Measurements from ENCODE around the gene MORN1. TPM values are rescaled to one million over a fixed set of nuclear protein-coding genes. Genes with fewer than 3 reads are reported as not detected.
"Not testable (repeated sequence)": the region's sequence is repeated elsewhere in the genome, so short reads cannot be mapped to it uniquely, and the experiment has no call there.

Gene MORN1
- total RNA-seq, 1 experiment from 2014 or later: 5.4 TPM

DNA sequence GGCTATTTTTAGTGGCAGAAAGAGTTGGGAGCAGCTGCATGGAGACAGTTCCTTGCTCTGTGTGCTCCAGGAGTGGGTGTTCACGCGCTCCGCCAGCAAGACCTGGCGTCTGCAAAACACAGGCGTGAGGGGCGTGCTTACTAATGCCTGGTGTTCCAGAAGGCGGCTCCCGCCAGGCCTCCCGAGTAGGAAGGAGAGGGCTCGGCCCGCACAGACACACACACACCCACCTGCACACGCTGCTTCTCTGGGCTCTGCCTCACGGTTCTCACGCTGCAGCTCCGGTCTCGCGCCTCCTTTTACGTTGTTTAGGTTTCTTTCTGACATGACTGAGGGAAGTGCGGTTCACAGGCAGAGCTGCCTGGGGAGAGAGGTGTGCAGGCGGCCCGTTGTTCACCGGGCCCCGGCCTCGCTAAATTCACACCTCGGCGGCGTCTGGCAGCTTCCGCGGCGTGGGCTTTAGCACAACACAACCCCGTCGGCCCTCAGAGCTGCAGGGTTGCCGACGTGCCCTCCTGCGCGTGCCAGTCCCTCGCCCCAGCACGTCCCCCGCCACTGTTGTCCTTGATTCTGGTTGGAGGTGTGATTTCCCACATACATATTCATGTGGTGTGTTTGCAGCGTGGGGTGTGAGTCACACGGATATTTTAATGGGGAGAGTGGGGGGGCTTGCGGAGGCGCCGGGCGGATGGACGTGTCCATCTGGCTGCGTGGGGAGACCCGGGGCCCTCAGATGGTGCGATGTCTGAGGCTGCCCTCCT, 86.3 kb downstream of the MORN1 start:
- no peak for DNase-seq (ENCODE audit: low spot score)

DNA sequence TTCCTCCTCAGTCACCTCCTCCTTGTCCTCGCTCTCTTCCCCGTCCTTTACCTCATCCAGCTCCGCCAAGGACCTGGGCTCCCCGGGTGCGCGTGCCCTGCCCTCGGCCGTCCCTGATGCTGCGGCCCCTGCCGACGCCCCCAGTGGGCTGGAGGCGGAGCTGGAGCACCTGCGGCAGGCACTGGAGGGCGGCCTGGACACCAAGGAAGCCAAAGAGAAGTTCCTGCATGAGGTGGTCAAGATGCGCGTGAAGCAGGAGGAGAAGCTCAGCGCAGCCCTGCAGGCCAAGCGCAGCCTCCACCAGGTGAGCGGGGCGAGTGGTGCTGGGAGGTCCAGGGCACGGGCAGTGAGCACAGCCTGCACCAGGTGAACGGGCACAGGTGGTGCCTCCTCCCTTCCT, 87.1 kb downstream of the MORN1 start:
- no peak for DNase-seq (ENCODE audit: low spot score)

DNA sequence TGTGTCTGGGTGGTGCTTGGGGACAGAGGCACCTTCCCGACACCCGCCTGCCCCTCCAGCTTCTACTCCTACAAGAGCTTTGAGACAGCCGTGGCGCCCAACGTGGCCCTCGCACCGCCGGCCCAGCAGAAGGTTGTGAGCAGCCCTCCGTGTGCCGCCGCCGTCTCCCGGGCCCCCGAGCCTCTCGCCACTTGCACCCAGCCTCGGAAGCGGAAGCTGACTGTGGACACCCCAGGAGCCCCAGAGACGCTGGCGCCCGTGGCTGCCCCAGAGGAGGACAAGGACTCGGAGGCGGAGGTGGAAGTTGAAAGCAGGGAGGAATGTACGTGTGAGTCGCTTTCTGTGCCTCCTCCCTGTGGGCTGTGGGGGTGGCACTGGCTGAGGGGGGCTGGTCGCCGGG, 87.6 kb downstream of the MORN1 start:
- DNase-seq (ENCODE audit: low spot score): no peak

DNA sequence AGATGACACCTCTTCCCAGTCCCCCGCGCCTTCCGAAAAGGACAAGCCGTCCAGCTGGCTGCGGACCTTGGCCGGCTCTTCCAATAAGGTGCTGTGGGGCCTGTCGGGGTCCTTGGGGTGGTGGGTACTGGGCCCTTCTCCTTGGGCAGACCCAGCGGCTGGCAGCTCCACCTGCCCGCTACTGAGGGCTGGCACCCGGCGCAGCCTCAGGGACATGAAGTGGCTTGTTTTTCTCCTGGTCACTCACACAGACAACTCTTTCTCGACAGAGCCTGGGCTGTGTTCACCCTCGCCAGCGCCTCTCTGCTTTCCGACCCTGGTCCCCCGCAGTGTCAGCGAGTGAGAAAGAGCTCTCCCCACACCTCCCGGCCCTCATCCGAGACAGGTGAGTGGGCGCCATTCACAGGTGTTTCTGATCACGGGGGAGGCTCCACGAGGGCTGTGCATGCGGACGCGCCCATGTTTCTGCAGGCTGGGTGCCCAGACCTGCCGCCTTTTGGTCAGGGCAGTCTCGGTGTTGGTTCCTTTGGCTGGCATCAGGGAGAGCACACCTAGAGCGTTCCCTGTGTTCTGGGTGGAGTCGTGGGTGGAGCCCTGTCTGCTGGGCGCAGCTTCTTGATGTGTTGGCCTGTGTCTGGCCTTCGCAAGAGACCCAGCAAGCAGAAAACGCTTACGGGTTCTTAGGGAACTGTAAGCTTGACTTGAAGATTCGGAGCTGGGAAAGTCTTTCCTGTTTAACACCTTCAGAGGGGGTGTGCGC, 88.2 kb downstream of the MORN1 start:
- DNase-seq (ENCODE audit: low spot score): no peak

DNA sequence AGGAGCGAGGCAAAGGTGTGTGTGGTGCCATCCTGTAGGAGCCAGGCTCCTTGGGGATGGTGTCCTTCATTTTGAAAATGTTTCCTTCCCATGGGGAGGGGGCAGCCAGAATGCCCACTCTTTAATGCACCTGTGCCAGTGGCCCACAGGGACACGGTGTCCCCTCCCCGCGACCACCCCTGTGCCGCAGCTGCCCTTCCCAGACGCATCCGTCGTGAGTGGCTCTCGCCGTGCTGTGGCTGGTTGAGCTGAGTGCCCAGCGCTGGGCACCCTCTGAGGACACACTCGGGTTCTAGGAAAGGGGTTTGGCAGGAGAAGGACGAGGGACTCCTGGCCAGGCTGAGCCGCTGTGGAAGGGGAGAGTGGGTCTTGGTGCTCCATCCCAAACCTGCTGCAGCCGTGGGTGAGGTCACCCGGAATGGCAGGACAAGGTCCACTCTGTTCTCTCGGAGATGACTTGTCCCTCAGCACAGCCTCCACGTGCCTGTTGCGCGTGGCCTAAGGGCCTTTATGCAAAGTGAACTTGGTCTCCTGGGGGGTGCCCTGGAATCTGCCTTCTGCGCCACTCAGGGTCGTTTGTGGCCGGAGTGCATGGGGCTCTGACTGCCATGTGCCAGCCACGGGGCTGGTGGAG, 88.9 kb downstream of the MORN1 start:
- no peak for DNase-seq (ENCODE audit: low spot score)

DNA sequence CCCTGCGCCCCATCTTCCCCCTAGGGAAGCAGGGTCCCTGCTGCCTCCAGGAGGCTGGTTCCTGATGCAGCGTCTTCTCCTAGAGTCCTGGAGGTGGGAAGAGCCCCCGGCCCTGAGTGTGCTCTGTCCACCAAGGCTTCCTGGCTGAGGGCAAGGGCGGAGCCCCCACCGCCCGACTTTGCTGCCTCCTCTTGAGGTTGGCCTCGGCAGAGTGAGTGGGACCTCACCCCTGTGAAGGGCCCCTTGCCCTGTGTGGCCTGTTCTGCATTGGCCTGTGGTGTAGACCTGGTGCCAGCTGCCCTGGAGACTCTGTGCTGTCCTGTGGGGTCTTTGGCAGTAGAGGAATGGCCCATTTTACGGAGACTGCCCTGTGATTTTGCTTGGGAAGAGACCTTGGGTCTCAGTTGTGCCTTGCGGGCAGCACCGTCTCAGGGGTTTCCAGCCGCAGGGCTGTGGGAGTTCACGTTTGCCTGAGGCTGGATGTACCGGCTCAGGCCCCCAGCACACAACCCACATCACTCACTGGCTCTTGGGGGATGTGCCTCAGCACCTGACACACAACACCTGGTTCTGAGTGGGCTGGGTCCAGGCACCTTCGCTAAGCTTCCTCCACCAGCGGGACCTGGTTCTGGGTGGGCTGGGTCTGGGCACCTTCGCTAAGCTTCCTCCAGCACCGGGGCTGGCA, 89.6 kb downstream of the MORN1 start:
- DNase-seq (ENCODE audit: low spot score): no peak

DNA sequence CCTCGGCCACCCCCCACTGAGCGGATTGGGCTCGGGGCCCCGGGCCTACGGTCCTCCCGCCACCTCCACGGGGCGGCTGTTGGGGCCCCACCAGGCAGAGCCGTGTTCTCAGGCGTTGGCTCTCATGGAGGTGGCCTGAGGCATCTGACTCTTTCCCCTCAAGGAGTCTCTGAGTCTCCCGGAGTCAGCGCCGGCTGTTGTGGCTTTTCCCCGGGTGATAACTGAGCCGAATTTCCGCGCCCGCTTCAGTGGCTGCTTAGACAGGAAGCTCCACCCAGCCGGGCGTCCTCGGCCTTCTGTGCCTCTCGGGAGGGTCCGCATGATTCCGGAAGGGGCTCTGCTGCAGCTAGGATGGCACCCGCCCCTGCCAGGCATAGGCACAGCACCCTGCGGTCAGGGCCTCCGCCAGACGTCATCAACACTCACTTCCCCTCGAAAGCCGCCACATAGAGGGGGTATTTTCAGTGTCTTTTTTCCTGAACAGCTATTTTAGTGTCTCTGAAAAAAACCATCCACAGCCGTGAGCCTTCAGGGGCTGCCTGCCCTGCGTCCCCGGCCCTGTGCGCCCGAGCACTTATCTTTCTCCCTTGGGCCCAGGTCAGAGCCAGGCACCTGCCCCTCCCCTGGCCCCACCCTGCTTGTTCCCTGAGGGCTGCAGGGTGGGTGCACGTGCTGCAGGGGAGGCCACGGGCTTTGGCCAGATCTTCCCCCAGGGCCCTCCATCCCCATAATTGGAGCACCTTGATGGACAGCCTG, 90.3 kb downstream of the MORN1 start:
- no peak for DNase-seq (ENCODE audit: low spot score)

DNA sequence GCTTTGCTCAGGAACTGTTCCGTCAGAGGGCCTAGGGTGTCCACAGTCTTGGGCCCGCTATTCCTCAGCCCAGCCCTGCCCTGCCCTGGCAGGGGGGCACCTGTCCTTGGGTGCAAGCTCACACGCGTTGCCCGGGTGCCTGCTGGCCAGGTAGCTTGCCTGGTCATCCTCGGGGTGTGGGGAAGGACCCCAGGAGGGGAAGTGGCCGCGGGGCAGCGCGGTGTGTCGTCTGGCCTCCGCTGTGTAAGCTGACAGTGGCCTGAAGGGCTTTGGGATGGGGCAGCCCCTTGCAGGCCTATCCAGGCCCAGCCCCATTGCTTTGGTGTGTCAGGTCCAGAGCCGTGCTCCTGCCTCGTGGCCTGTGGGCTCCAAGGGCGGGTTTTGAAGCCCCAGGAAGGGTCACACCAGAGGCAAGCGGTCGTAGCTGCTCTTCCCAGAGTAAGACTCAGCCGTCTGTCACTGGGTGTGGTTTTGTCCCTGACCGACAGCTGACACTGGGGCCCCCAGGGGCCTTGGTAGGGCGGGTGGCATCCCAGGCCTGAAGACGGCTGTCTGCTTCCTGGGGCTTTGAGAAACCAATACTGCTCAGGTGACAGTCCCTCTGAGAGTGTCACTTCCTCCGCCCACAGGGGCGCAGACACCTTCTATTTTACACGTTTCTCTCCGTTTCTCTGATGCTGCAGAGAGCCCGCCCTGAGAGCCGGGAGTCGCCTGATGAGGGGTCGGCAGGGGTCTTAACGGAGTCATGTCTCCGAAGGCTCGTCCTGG, 91.2 kb downstream of the MORN1 start:
- DNase-seq (ENCODE audit: low spot score): no peak

DNA sequence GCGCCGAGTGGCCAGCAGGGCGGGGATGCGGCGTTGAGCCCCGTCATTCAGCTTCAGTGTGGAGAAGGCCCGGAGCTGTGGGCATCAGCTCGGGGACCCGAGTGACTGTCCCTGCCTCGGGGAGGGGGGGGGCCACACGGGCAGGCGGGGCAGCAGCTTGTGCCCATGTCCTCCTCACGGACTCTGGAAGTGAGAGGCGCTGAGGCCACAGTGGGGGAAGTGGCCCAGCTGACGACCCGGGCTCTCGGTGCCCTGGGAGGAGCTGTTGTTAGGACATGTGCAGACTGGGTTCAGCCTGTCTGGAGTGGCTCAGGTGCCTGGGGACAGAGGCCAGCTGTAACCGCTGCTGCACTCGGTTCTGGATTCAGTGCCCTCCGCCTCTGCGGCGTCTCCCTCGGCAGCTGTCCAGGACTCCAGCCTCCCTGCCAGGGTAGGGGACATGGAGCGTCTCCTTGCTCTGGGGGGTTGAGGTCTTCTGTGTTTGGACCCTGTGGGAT, 92.2 kb downstream of the MORN1 start:
- DNase-seq (ENCODE audit: low spot score): no peak

DNA sequence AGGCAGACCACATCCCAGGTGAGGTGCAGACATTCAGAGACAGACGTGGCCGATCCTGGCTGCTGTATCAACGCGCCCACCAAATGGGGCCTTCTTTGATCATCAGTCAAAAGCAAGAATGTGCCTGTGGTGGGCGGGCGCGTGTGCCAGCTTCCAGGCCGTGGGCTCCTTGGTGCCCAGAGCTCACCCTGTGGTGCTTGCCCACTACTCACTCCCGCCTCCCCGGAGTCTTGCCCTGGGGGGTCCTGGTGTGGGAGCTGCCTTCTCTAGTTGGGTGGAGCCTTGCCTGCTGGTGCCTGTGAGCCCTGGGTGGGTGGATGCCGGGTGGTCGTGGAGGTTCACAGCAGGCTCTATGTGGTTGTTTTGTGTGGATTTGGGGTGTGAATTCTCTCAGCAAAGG, 92.7 kb downstream of the MORN1 start:
- no peak for DNase-seq (ENCODE audit: low spot score)

DNA sequence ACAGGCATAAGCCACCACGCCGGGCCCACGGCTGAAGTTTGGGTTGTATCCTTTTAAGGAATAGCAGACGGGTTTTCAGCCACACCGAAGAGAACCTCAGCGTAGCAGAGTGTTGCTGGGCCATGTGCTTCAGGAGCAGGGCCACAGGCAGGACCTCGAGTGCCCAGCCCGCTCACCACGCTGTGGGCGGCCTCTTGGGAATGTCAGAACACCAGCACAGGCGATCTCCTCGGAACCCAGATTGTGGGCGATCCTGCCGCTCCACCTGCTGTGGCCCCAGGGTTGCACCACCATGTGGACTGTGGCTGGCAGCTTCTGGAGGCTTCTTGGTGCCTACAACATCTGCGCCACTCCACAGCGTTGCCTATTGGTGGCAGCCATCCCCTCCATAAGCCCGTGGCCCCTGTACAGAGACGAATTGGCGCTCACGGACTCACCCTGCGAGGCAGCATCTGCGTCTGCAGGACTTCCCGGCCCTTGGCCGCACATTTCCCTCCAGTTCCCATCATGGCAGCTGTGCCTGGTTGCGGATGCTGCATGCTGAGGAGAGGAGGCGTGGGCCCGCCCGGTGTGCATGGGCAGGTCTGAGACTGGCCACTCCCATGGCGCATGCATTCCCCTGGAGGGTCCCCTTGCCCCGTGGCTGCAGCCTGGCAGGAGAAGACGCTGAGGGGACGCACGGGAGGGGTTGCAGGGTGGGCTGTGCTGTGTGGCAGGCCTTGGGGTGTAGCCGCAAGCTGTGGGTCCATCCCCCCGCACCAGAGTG, 93.9 kb downstream of the MORN1 start:
- no peak for DNase-seq (ENCODE audit: low spot score)

DNA sequence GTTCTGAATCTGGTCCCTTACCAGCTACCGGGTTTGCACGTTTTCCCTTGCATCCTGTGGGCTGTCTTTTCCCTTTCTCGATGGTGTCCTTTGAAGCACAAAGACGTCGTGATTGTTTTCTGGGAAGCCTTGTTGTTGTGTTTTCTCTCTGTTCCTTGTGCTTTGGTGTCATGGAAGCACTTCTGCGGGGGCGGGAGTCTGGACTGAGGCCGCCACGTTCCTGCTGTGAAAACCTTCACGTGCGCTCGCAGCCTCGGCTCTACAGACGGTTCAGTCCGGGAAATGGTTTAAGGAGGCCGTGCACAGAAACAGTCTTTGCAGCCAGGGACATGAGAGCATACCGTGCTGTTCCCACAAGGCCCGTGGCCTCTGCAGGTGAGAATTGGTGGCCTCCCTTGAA, 94.7 kb downstream of the MORN1 start:
- DNase-seq (ENCODE audit: low spot score): no peak

DNA sequence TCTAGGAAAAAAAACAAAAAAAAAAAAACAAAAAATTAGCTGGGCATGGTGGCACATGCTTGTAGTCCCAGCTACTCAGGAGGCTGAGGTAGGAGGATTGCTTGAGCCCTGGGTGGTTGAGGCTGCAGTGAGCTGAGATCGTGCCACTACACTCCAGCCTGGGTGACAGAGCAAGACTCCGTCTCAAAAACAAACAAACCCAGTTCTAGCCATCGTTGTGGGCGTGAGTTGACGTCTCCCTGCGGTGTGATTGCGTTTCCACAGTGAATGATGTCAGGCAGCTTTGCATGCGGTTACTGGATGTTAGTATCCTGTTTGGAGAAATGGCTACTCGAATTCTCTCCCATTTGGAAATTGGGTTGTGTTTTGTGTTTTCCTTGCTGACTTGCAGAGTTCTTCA, 95.1 kb downstream of the MORN1 start:
- DNase-seq (ENCODE audit: low spot score): not testable (repeated sequence)

DNA sequence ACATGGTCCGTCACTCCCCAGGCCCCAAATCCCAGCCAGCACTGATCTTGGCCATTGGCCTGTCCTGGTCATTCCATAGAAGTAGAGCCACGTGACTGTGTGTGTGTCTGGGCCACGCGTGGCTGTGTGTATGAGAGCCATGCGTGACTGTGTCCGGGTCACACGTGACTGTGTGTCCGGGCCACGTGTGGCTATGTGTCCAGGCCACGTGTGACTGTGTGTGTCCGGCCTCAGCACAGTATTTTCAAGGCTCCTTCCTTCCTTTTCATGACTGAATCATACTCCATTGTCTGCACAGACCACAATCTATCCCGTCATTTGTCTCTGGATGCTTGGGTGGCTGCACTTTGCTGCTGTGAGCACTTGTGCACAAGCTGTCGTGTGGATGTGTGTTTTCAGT, 95.8 kb downstream of the MORN1 start:
- no peak for DNase-seq (ENCODE audit: low spot score)

DNA sequence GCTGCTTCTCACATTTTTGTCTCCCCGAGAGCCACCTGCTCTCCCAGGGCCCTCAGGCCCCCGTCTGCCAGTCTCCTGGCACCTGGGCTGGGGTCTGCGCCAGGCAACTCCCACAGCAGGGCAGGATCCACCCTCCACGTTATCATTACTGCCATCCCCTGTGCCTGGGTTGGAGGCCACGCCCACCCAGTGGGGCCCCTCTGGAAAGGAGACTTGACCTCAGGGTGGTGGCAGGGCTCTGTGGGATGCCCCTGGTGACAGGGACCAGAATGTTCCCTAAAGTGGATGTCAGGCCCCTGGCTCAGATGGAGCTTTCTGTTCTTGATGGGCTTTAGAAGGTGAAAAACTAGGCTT, 96.7 kb downstream of the MORN1 start:
- no peak for DNase-seq (ENCODE audit: low spot score)

DNA sequence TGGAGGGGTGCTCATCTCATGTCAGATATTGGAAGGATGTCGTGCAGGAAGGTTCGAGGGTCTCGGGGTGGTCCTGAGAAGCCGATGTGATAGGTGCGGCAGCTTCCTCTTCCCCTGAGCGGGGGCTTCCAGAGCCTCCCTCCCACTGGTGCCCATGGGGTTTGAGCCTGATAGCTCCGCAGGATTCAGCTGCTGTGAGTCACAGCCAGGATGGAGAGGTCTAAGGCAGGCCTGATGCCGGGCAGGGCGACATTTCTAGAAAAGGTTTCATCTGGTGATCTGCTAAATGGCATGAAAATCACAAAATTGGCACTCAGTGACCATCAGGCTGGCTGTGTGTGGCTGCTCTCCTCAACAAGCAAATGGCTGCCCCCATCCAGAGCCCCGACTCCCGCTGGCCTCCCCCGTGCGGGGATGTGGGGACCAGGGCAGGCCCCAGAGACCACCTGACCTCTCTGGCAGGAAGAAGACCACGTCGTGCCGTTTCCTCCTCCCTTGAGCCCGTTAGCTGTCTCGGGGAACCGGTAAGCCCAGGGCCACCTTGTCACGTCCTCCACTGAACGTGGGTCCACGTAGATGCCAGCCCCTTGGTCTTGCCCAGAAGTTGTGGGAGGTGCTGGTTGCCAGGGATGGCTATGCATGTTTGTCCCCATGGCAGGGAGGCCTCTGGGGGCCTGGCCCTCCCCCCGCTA, 97.2 kb downstream of the MORN1 start:
- DNase-seq (ENCODE audit: low spot score): no peak

DNA sequence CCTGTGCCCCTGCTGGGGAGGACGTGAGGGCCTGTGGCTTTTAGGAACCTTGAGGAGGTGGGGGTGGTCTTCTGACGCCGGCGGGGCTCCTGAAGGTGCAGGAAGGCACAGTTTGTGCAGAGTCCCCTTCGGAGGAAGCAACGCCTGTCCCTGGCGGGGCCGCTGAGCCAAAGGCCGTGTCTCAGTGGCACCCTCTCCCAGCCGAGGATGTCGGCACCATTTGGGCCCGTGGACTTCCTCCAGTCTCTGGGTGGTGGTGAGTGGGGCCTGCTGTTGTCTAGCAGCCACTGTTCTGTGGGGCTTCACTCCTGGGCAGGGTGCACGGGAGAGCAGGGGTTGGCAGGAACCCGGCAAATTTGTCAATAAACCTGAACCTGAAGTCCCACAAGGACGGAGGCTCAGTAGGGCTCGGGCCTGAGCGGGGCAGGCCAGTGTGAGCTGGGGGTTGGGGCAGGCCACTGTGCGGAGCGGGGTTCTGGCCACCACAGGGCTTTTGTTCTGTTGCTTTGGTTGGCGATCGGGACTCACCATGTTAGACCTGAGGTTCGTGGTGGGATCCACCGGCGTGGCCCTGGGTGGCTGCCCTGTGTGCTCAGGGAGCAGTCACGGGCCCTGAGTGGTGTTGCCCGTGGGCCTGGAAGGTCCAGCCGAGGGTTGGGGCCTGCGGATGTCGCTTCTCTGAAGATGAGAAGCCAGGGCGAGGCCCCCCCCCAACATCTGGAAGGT, 98.5 kb downstream of the MORN1 start:
- DNase-seq (ENCODE audit: low spot score): no peak

DNA sequence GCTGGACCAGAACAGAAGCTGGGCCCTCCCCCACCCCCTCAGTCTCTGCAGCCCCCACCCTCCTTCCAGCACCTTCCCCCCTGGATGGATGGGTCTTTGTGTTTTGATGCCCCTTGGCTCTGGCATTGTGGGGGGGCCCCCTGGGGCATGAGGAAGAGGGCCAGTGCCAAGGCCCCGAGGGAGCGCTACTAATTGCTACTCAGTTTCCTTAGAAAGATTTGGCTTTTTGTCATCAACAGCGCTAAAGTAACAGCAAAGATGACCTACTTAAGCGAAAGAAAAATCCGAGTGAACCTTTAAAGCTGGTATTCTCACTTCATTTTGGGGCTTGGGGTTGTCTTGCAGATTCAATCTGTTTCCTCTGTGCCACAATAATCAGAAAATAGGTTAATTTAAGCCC, 99.8 kb downstream of the MORN1 start:
- DNase-seq (ENCODE audit: low spot score): no peak
